Measurements from ENCODE around the gene SMAGP.

Gene SMAGP

DNA sequence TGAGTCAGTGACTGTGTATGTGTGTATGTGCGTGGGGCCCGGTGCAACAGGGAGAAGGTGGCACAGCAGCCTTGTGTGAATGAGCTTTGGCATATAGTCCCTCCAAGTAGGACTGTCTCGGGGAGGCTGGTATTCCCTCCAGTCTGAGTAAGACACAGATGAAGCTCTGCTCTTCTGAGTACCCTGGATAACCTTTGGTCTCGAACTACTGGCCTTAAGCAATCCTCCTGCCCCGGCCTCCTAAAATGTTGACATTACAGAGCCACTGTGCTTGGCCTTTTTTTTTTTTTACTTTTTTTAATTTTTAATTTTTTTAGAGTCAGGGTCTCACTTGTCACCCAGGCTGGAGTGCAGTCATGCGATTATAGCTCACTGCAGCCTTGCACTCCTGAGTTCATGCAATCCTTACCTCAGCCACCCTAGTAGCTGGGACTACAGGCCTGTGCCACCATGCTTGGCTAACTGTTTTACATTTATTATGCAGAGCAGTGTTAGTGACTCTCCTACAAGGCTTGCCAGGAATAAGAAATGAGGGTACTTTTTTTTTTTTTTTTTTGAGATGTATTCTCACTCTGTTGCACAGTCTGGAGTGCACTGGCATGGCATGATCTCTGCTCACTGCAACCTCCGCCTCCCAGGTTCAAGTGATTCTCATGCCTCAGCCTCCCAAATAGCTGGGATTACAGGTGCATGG is 41.0 kb downstream of the SMAGP start:
- TF ChIP-seq, protein P1, sequence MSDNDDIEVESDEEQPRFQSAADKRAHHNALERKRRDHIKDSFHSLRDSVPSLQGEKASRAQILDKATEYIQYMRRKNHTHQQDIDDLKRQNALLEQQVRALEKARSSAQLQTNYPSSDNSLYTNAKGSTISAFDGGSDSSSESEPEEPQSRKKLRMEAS (IDR thresholded peaks at IDR 0.05) = no peak

DNA sequence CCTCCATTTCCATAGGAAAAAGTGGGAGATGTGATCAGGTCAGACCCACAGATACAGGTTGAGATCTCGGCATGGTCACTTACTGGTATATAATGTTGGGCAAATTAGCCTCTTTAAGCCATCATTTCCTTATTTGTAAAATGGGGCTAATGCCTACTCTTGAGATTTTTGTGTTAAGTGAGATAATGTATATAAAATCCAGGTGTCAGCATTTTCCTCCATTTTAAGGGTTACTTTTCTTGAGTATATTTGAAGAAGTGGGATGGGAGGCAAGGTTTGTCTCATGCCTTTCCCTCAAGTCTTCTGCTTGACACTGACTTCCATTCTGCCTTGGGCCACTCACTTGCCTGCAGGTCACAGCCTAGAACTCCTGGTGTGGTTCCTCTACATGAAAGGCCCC is 42.3 kb downstream of the SMAGP start:
- TF ChIP-seq, protein P2, sequence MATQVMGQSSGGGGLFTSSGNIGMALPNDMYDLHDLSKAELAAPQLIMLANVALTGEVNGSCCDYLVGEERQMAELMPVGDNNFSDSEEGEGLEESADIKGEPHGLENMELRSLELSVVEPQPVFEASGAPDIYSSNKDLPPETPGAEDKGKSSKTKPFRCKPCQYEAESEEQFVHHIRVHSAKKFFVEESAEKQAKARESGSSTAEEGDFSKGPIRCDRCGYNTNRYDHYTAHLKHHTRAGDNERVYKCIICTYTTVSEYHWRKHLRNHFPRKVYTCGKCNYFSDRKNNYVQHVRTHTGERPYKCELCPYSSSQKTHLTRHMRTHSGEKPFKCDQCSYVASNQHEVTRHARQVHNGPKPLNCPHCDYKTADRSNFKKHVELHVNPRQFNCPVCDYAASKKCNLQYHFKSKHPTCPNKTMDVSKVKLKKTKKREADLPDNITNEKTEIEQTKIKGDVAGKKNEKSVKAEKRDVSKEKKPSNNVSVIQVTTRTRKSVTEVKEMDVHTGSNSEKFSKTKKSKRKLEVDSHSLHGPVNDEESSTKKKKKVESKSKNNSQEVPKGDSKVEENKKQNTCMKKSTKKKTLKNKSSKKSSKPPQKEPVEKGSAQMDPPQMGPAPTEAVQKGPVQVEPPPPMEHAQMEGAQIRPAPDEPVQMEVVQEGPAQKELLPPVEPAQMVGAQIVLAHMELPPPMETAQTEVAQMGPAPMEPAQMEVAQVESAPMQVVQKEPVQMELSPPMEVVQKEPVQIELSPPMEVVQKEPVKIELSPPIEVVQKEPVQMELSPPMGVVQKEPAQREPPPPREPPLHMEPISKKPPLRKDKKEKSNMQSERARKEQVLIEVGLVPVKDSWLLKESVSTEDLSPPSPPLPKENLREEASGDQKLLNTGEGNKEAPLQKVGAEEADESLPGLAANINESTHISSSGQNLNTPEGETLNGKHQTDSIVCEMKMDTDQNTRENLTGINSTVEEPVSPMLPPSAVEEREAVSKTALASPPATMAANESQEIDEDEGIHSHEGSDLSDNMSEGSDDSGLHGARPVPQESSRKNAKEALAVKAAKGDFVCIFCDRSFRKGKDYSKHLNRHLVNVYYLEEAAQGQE (IDR thresholded peaks at IDR 0.05; ENCODE audit: low read depth) = no peak
- no peak for TF ChIP-seq YY1 (IDR thresholded peaks at IDR 0.05; ENCODE audit: low read depth)
- TF ChIP-seq CREB1 (IDR thresholded peaks at IDR 0.05; ENCODE audit: low read depth) = no peak
- no peak for TF ChIP-seq EP300 (IDR thresholded peaks at IDR 0.05; ENCODE audit: borderline replicate concordance)
- TF ChIP-seq TEAD4 (IDR thresholded peaks at IDR 0.05) = no peak
- no peak for TF ChIP-seq RAD21 (IDR thresholded peaks at IDR 0.05; ENCODE audit: low read depth)
- TF ChIP-seq FOXM1 (IDR thresholded peaks at IDR 0.05; ENCODE audit: borderline replicate concordance, low read depth) = no peak
- TF ChIP-seq, protein P3, sequence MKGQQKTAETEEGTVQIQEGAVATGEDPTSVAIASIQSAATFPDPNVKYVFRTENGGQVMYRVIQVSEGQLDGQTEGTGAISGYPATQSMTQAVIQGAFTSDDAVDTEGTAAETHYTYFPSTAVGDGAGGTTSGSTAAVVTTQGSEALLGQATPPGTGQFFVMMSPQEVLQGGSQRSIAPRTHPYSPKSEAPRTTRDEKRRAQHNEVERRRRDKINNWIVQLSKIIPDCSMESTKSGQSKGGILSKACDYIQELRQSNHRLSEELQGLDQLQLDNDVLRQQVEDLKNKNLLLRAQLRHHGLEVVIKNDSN (IDR thresholded peaks at IDR 0.05) = no peak

DNA sequence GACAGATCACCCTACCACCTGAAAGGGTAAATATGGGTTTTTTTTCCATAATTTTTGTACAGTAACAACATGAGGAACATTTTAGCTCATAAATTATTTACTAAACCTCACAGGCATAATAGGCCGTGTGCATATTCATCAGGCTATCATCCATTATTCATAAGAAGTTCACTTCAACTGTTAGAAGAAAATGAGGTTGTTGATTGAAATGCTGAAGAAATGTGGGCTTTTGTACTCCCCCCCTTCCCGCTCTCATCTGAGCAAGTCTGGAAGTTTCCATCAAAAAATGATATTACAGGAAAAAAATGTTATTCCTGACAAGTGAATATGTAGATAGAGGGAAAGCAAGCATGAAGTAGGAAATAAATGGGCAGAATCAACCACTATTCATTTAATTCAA is 44.4 kb downstream of the SMAGP start:
- TF ChIP-seq YY1 (IDR thresholded peaks at IDR 0.05; ENCODE audit: low read depth) (no peak), RAD21 (IDR thresholded peaks at IDR 0.05; ENCODE audit: low read depth) (no peak), CREB1 (IDR thresholded peaks at IDR 0.05; ENCODE audit: low read depth) (no peak), TEAD4 (IDR thresholded peaks at IDR 0.05) (no peak), NFIC (IDR thresholded peaks at IDR 0.05) (no peak), TCF12 (IDR thresholded peaks at IDR 0.05; ENCODE audit: low read depth) (no peak), EGR1 (IDR thresholded peaks at IDR 0.05) (no peak), CEBPB (IDR thresholded peaks at IDR 0.05) (no peak)
- TF ChIP-seq, protein P2 (IDR thresholded peaks at IDR 0.05; ENCODE audit: low read depth) = no peak

DNA sequence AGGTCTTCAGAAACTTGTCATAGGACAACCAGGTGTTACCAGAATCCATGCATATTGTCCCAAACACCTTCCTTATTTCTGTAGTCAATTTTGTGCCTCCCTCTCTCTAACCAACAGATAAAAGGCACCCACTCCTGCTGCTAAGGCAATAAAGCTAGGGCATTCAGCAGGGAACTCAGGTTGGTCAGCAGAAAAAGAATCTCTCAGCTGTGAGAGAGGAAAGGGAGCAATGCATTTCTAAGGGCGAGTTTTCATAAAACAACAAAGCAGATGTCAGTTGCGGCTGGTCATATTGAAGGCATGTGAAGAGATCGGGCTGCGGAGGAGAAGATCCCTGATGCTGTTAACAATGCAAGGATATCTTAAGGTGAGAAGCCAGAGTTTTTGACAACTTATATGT is 45.0 kb downstream of the SMAGP start:
- no peak for TF ChIP-seq CREB1 (IDR thresholded peaks at IDR 0.05; ENCODE audit: low read depth)
- TF ChIP-seq ZBTB7A (IDR thresholded peaks at IDR 0.05; ENCODE audit: low read depth) = no peak
- no peak for TF ChIP-seq CEBPB (IDR thresholded peaks at IDR 0.05)
- no peak for TF ChIP-seq NFIC (IDR thresholded peaks at IDR 0.05)
- no peak for TF ChIP-seq EP300 (IDR thresholded peaks at IDR 0.05; ENCODE audit: borderline replicate concordance)
- no peak for TF ChIP-seq TEAD4 (IDR thresholded peaks at IDR 0.05)
- TF ChIP-seq, protein P2 (IDR thresholded peaks at IDR 0.05; ENCODE audit: low read depth) = no peak
- no peak for TF ChIP-seq TCF12 (IDR thresholded peaks at IDR 0.05; ENCODE audit: low read depth)
- no peak for TF ChIP-seq RAD21 (IDR thresholded peaks at IDR 0.05; ENCODE audit: low read depth)
- TF ChIP-seq, protein P3 (IDR thresholded peaks at IDR 0.05) = no peak

DNA sequence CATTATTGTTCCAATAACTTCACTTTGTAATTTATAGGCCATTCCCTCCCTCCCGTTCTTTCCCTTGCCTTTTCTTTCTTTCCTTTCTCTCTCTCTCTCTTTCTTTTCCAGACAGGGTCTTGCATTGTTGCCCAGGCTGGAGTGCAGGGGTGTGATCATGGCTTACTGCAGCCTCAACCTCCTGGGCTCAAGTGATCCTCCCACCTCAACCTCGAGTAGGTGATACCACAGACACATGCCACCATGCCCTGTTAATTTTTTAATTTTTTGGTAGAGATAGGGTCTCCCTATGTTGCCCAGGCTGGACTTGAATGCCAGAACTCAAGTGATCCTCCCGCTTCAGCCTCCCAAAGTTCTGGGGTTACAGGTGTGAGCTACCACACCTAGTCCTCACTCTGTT is 45.6 kb downstream of the SMAGP start:
- TF ChIP-seq TEAD4 (IDR thresholded peaks at IDR 0.05) = no peak
- no peak for TF ChIP-seq NFIC (IDR thresholded peaks at IDR 0.05)
- TF ChIP-seq FOXM1 (IDR thresholded peaks at IDR 0.05; ENCODE audit: borderline replicate concordance, low read depth) = no peak
- no peak for TF ChIP-seq YY1 (IDR thresholded peaks at IDR 0.05; ENCODE audit: low read depth)
- no peak for TF ChIP-seq TAF1 (IDR thresholded peaks at IDR 0.05; ENCODE audit: low read depth)
- no peak for TF ChIP-seq CEBPB (IDR thresholded peaks at IDR 0.05)
- TF ChIP-seq, protein P1 (IDR thresholded peaks at IDR 0.05) = no peak
- TF ChIP-seq, protein P2 (IDR thresholded peaks at IDR 0.05; ENCODE audit: low read depth) = no peak
- no peak for TF ChIP-seq CREB1 (IDR thresholded peaks at IDR 0.05; ENCODE audit: low read depth)
- no peak for TF ChIP-seq TCF12 (IDR thresholded peaks at IDR 0.05; ENCODE audit: low read depth)
- no peak for TF ChIP-seq RAD21 (IDR thresholded peaks at IDR 0.05; ENCODE audit: low read depth)
